HG03378 (cell line): ENCODE data around the gene CADM2.

Experiments
- ATAC-seq: cut with Tn5 transposase; IDR thresholded peaks from one replicate; pipeline ENCODE4 v1.9.1; 2021; ENCODE audit warnings: mild to moderate bottlenecking, moderate library complexity; ENCODE audit not compliant: unreplicated experiment

Gene CADM2

DNA sequence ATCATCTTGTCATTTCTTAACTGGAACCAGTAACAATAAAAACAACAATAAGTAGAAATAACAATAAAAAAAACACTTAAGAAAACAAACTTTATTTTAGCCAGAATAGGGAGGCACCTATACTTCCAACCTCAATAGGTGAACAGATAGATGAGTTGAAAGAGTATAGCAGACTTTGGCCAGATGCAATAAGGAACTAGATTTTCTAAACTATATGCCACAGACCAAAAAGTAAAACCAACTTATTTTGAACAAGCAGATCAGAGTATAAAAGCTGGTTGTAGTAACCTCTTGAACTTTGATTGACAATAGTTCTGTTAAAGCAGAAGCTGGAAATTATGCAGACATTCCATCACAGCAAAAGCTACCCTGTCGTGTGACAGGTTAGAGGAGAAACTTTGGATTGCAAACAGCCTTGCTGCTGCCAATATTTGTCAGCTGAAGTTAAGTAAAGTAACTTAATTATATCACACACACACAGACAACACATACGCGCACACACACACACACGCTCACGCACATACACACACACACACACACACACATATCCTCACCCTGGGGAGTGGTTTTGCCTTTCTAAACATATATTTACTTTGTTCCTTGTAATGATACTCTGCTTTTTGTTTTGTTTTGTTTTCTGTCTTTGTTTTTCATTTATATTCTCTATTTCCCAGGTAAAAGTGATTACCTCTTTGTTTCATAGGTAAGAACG lies 1128.5 kb downstream of the CADM2 start:
- no peak for ATAC-seq

DNA sequence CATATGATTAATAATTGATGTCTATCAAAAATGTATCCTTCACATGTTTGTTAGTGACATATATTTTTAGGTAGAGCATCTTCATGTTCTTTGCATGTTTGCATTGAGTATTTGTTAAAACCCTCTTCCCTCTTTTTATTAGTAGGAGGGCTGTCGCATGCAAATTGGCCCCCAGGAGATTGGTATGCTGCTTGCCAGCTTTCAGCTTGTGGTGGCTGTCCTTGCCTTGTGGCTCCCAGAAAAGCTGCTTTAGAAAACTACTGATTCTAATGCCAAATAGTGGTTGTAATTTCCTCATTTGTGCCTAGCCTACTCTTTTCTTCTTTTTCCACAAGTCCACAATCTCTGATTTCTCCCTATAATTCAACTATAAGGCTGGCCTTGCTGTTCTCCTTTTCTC lies 1145.4 kb downstream of the CADM2 start:
- ATAC-seq, result no peak

- ATAC-seq, result no peak
These were observed 1150.6 kb downstream of the CADM2 start for GRCh38 chr3:86109434-86109833.
